GM18907 (cell line): ENCODE results near the gene SDC3.

ENCODE experiments used
- ATAC-seq: cut with Tn5 transposase; IDR thresholded peaks from one replicate; pipeline ENCODE4 v1.9.1; 2021; ENCODE audit warnings: mild to moderate bottlenecking, moderate library complexity; ENCODE audit not compliant: unreplicated experiment

Gene SDC3

GRCh38 chr1:30929135-30929889 is 20.8 kb upstream of the SDC3 start:
- no peak for ATAC-seq

- ATAC-seq: no peak
Measured at GRCh38 chr1:30928789-30929134, 20.2 kb upstream of the SDC3 start.

- no peak for ATAC-seq
Measured at GRCh38 chr1:30928171-30928570, 19.6 kb upstream of the SDC3 start.

- no peak for ATAC-seq
Measured at GRCh38 chr1:30927448-30927847, 18.9 kb upstream of the SDC3 start.

- no peak for ATAC-seq
Measured at GRCh38 chr1:30923597-30923996, 15.0 kb upstream of the SDC3 start.

- no peak for ATAC-seq
Measured at GRCh38 chr1:30920827-30921226, 12.3 kb upstream of the SDC3 start.

GRCh38 chr1:30919025-30919881 is 10.7 kb upstream of the SDC3 start:
- ATAC-seq: no peak

GRCh38 chr1:30916296-30916695 is 7.7 kb upstream of the SDC3 start:
- ATAC-seq: no peak

GRCh38 chr1:30915491-30916230 is 7.1 kb upstream of the SDC3 start:
- ATAC-seq: no peak

GRCh38 chr1:30914931-30915330 is 6.4 kb upstream of the SDC3 start:
- no peak for ATAC-seq

- no peak for ATAC-seq
Measured at GRCh38 chr1:30914587-30914922, 6.0 kb upstream of the SDC3 start.

- ATAC-seq: no peak
Measured at GRCh38 chr1:30912913-30913652, 4.5 kb upstream of the SDC3 start.

GRCh38 chr1:30912224-30912623 is 3.7 kb upstream of the SDC3 start:
- no peak for ATAC-seq

GRCh38 chr1:30911059-30911954 is 2.7 kb upstream of the SDC3 start:
- ATAC-seq: no peak

GRCh38 chr1:30909365-30910068 is 959 bp upstream of the SDC3 start:
- ATAC-seq: no peak

GRCh38 chr1:30908316-30908695 is 252 bp downstream of the SDC3 start:
- no peak for ATAC-seq

- no peak for ATAC-seq
Measured at GRCh38 chr1:30907481-30908315, 860 bp downstream of the SDC3 start.

GRCh38 chr1:30906631-30907441 is 1.7 kb downstream of the SDC3 start:
- no peak for ATAC-seq
